Liver (tissue), 9 donors: Measurements from ENCODE around the gene BIRC7. TPM values are rescaled to one million over a fixed set of nuclear protein-coding genes. Genes with fewer than 3 reads are reported as not detected.

Source experiments
- DNase-seq: peaks from one replicate; pipeline ENCODE4 v3.0.0-alpha.2; 2017; ENCODE audit warnings: low spot score
- H3K27ac ChIP-seq, 2 donors: one replicate each; pipeline ENCODE4 v1.7.0; 2013; ENCODE audit warnings: inconsistent platforms in 2 of 2, low read length in 2 of 2, control low read depth in 1 of 2, low read depth in 1 of 2, mild to moderate bottlenecking in 1 of 2
- H3K27me3 ChIP-seq, 4 donors: one replicate each; pipeline versions ENCODE4 v1.6.1 to v1.7.0; 2013; ENCODE audit warnings: low read length in 3 of 4, inconsistent platforms in 1 of 4, mild to moderate bottlenecking in 1 of 4, moderate library complexity in 1 of 4; ENCODE audit not compliant: control insufficient read depth in 4 of 4, insufficient read depth in 4 of 4
- H3K36me3 ChIP-seq, 4 donors: one replicate each; pipeline versions ENCODE4 v1.6.1 to v1.7.0; 2013; ENCODE audit warnings: low read length in 3 of 4, mild to moderate bottlenecking in 3 of 4, low read depth in 1 of 4, moderate library complexity in 1 of 4; ENCODE audit not compliant: control insufficient read depth in 4 of 4, insufficient read depth in 3 of 4
- H3K4me1 ChIP-seq, 4 donors: one replicate each; pipeline versions ENCODE4 v1.6.1 to v1.7.0; 2013; ENCODE audit warnings: low read length in 3 of 4, mild to moderate bottlenecking in 3 of 4, moderate library complexity in 1 of 4; ENCODE audit not compliant: control insufficient read depth in 4 of 4, insufficient read depth in 4 of 4
- H3K4me3 ChIP-seq, 3 donors: one replicate each; pipeline versions ENCODE4 v1.6.1 to v1.7.0; 2013; ENCODE audit warnings: low read length in 3 of 3, control low read depth in 1 of 3, low read depth in 1 of 3, mild to moderate bottlenecking in 1 of 3
- H3K9ac ChIP-seq, 2 donors: one replicate each; pipeline ENCODE4 v1.7.0; 2013; ENCODE audit warnings: low read length in 2 of 2, mild to moderate bottlenecking in 2 of 2, moderate library complexity in 2 of 2, control low read depth in 1 of 2, low read depth in 1 of 2
- H3K9me3 ChIP-seq, 4 donors: one replicate each; pipeline versions ENCODE4 v1.6.1 to v1.7.0; 2013; ENCODE audit warnings: low read length in 3 of 4; ENCODE audit not compliant: control insufficient read depth in 4 of 4
- ATF3 ChIP-seq: IDR thresholded peaks from 2 replicates; pipeline ENCODE4 v1.6.1; 2016; ENCODE audit warnings: antibody characterized with exemption
- CTCF ChIP-seq: fragments of 150-350 bp; IDR thresholded peaks from 2 replicates; pipeline ENCODE4 v1.5.1; 2017; ENCODE audit warnings: improper control_type of control experiment, low read depth, low read length; ENCODE audit not compliant: missing input control
- EGR1 ChIP-seq, 2 donors: IDR thresholded peaks; 2 replicates each; pipeline ENCODE4 v1.6.1; 2016 to 2018; ENCODE audit warnings: antibody characterized with exemption in 2 of 2, low read depth in 2 of 2
- FOXA1 ChIP-seq: IDR thresholded peaks from 2 replicates; pipeline ENCODE4 v1.6.1; 2016; ENCODE audit warnings: antibody characterized with exemption
- FOXA2 ChIP-seq: IDR thresholded peaks from 2 replicates; pipeline ENCODE4 v1.6.1; 2016; ENCODE audit warnings: antibody characterized with exemption
- GABPA ChIP-seq, 2 donors: IDR thresholded peaks in 1 of 2; conservative IDR thresholded peaks in 1 of 2; 2 replicates each; pipeline ENCODE4 v1.6.1; 2016; ENCODE audit warnings: antibody characterized with exemption in 2 of 2, mild to moderate bottlenecking in 1 of 2, moderate library complexity in 1 of 2
- HNF4G ChIP-seq: IDR thresholded peaks from 2 replicates; pipeline ENCODE4 v1.6.1; 2016; ENCODE audit warnings: antibody characterized with exemption
- MAX ChIP-seq: IDR thresholded peaks from 2 replicates; pipeline ENCODE4 v1.6.1; 2016; ENCODE audit warnings: antibody characterized with exemption
- NR2F2 ChIP-seq: IDR thresholded peaks from 2 replicates; pipeline ENCODE4 v1.6.1; 2016; ENCODE audit warnings: antibody characterized with exemption
- SP1 ChIP-seq: IDR thresholded peaks from 2 replicates; pipeline ENCODE4 v1.6.1; 2018; ENCODE audit warnings: antibody characterized with exemption, mild to moderate bottlenecking
- YY1 ChIP-seq: IDR thresholded peaks from 2 replicates; pipeline ENCODE4 v1.6.1; 2016; ENCODE audit warnings: antibody characterized with exemption, mild to moderate bottlenecking
- ZBTB33 ChIP-seq: IDR thresholded peaks from 2 replicates; pipeline ENCODE4 v1.6.1; 2016; ENCODE audit warnings: antibody characterized with exemption
- WGBS: extraction: QIAGEN DNeasy Blood & Tissue Kit; methylation state at CpG from one replicate; pipeline ENCODE4 v1.1.7; 2013; 5-methylcytosine and 5-hydroxymethylcytosine counted together
- polyA plus RNA-seq, 2 donors: library from polyadenylated mRNA; stranded (reverse) in 1 of 2; unstranded in 1 of 2; fragments of 200-250 nt in 1 of 2; fragments of >200 nt in 1 of 2; fragmentation: Nextera tagmentation in 1 of 2; extraction: Ambion mirVana in 1 of 2; gene quantifications; one replicate each; pipeline versions ENCODE4 v1.2.1 to v1.2.3, GENCODE V29; 2013 to 2015
- total RNA-seq, 2 donors: library from RNA; depleted of rRNA; stranded (reverse); fragments of >200 nt; gene quantifications; one replicate each; pipeline ENCODE4 v1.2.3, GENCODE V29; 2014
- donor health status: healthy.
- donor health status: healthy.
- donor health status: healthy.
- donor health status: healthy.
- donor health status: healthy.

The BIRC7 gene
- total and polyA plus RNA-seq, 4 donors: 0.23 TPM; not detected in 3

- no peak for TF ChIP-seq ZBTB33
These were observed 41.5 kb upstream of the BIRC7 start (continued) for GRCh38 chr20:63194007-63194796.

GRCh38 chr20:63194797-63195173, 40.9 kb upstream of the BIRC7 start:
- H3K4me1 ChIP-seq: peaks cover 0 to 10% (median 5%) of the 10 kb centered on the region in 4 donors
- no peaks in the 10 kb centered on the region for H3K27me3 ChIP-seq
- TF ChIP-seq CTCF (no peak), HNF4G (no peak), NR2F2 (no peak)
- H3K9ac ChIP-seq: no peak overlapping the region
- H3K9me3 ChIP-seq: no peaks in the 10 kb centered on the region
- no peak for DNase-seq
- no peak overlapping the region for H3K4me3 ChIP-seq
- H3K27ac ChIP-seq: no peak overlapping the region
- peaks cover 5 to 14% (median 7%) of the 10 kb centered on the region in 4 donors for H3K36me3 ChIP-seq
- 93% methylated on average over 4 of the region's 4 CpGs for WGBS

- H3K4me1 ChIP-seq: peaks cover 0 to 10% (median 5%) of the 10 kb centered on the region in 4 donors
- 89% methylated on average over 9 of the region's 9 CpGs for WGBS
These were observed 38.8 kb upstream of the BIRC7 start for GRCh38 chr20:63196768-63197470.

More at GRCh38 chr20:63196768-63197470, 38.8 kb upstream of the BIRC7 start:
- no peak for TF ChIP-seq SP1
- no peak for TF ChIP-seq YY1
- TF ChIP-seq GABPA (IDR thresholded peaks at IDR 0.05 in 1 of 2, conservative IDR thresholded peaks at IDR 0.05 in 1 of 2): no peak
- no peak for TF ChIP-seq FOXA2
- TF ChIP-seq MAX: no peak
- TF ChIP-seq ATF3: no peak
- no peak for TF ChIP-seq CTCF
- TF ChIP-seq EGR1 (IDR thresholded peaks at IDR 0.05; ENCODE audit: low read depth in 2 of 2): no peak
- TF ChIP-seq FOXA1: no peak
- Histone ChIP-seq H3K27ac (no peak overlapping the region), H3K9ac (no peak overlapping the region), H3K9me3 (no peaks in the 10 kb centered on the region), H3K27me3 (no peaks in the 10 kb centered on the region), H3K36me3 (peaks cover 6 to 20% (median 11%) of the 10 kb centered on the region in 4 donors), H3K4me3 (no peak overlapping the region)
- no peak for DNase-seq
